ENCODE results near the gene MCU. TPM values are rescaled to one million over a fixed set of nuclear protein-coding genes. Genes with fewer than 3 reads are reported as not detected.

MCU gene
- total and polyA plus RNA-seq, 10 donors: 7.2 to 29.2 (median 19.4) TPM

DNA sequence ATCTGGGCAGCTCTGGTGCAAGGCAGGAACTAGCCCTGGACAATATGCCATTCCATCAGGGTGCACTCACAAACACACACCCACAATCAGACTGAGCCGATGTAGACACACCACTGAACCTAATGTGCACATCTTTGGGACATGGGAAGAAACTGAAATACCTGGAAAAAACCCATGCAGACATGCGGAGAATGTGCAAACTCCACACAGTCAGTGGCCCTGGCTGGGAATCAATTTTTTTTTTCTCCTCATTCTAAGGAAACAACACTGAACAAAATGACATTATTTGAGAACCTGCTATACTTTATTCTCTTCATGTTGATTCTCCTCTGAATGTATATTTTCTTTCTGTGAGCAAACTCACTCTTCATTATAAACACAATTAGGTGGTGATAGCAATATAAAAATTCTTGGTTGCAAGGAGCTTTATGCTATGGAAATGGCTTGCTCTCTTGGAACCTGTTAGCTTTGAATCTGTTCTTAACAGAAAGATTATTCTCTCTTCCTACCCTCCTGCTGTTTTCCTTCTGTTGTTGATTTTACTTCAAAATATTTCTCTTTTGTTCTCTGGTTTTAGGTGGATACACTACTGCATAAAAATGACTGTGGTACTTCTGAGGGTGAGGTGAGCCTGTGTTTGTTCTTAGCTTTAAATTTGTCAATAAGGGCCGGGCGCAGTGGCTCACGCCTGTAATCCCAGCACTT is 33.1 kb upstream of the MCU start:
- no peaks in the 10 kb centered on the region for H3K27me3 ChIP-seq (replicated peaks in 1 of 7)
- 91 to 96% (median 94%) methylated on average over 5 of the region's 5 CpGs for WGBS, 5 donors
- intact Hi-C loops (cut with DNase I; ENCODE audit: low total_unique reads): no loop called here

DNA sequence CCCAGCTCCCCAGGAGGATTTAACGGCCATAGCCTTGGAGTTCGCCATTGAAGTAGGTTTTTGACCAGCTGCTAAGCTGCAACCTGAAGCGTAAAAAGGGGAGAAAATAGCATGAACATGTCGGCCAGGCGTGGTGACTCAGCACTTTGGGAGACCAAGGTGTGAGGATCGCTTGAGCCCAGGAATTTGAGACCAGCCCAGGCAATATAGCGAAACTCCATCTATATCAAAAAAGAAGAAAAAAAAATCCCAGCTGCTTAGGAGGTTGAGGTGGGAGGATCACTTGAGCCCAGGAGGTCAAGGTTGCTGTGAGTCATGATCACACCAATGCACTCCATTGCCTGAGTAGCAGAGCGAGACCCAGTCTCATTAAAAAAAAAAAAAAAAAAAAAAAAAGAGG is 32.2 kb upstream of the MCU start:
- Histone ChIP-seq H3K4me1 (no peaks in the 10 kb centered on the region), H3K4me3 (no peak overlapping the region), H3K9me3 (no peaks in the 10 kb centered on the region), H3K27ac (no peak overlapping the region), H3K36me3 (no peaks in the 10 kb centered on the region), H3K27me3 (replicated peaks in 1 of 7) (no peaks in the 10 kb centered on the region)
- intact Hi-C loops (cut with DNase I; ENCODE audit: low total_unique reads): no loop called here
- WGBS, 5 donors: 91 to 97% (median 94%) methylated on average over 8 of the region's 8 CpGs
- no peak for DNase-seq
- TF ChIP-seq, protein P1, sequence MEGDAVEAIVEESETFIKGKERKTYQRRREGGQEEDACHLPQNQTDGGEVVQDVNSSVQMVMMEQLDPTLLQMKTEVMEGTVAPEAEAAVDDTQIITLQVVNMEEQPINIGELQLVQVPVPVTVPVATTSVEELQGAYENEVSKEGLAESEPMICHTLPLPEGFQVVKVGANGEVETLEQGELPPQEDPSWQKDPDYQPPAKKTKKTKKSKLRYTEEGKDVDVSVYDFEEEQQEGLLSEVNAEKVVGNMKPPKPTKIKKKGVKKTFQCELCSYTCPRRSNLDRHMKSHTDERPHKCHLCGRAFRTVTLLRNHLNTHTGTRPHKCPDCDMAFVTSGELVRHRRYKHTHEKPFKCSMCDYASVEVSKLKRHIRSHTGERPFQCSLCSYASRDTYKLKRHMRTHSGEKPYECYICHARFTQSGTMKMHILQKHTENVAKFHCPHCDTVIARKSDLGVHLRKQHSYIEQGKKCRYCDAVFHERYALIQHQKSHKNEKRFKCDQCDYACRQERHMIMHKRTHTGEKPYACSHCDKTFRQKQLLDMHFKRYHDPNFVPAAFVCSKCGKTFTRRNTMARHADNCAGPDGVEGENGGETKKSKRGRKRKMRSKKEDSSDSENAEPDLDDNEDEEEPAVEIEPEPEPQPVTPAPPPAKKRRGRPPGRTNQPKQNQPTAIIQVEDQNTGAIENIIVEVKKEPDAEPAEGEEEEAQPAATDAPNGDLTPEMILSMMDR (IDR thresholded peaks at IDR 0.05 in 8 of 11, conservative IDR thresholded peaks at IDR 0.05 in 3 of 11): no peak
- no peak for TF ChIP-seq POLR2AphosphoS5 (IDR thresholded peaks at IDR 0.05)
- TF ChIP-seq POLR2A (IDR thresholded peaks at IDR 0.05): no peak

More for the DNA sequence above, 33.1 kb upstream of the MCU start:
- no peaks in the 10 kb centered on the region for H3K36me3 ChIP-seq
- TF ChIP-seq POLR2A (IDR thresholded peaks at IDR 0.05): no peak
- TF ChIP-seq, protein P1 (IDR thresholded peaks at IDR 0.05 in 8 of 11, conservative IDR thresholded peaks at IDR 0.05 in 3 of 11): no peak
- TF ChIP-seq POLR2AphosphoS5 (IDR thresholded peaks at IDR 0.05): no peak
- no peak for DNase-seq
- no peak overlapping the region for H3K4me3 ChIP-seq
- H3K27ac ChIP-seq: no peak overlapping the region
- H3K4me1 ChIP-seq: no peaks in the 10 kb centered on the region
- no peaks in the 10 kb centered on the region for H3K9me3 ChIP-seq

DNA sequence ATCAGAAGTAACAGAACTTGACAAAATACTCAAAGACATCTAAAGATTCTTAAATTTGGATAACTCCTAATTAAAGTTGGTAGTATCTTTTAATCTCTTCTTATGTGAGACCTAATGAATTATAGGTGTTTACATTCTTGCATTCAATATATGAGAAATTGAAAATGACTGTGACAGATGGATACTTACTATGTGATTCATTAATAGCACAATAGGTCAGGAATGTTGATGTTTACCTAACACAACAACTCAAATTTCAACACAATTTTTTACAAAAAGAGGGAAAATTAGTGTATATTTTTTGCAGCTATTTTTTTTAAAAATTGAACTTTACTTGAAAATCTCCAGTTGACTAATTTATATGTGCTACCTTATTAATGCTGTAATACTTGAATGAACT is 31.7 kb upstream of the MCU start:
- DNase-seq: no peak

DNA sequence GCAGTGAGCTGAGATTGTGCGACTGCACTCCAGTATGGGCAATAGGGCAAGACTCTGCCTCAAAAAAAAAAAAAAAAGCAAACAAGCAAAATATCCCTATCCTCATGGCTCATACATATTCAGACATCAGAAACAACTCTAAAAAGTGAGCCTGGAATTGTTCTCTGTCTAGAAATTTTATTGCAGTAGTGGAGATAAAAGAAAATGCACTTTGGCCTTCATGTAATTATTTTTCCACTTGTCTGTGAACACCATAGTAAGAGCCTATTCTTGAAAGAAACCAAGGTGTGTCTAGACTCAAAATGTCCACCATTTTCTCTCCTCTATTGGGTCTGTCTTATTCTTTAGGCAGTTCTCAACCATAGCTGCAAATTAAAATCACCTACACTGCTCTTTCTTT is 30.5 kb upstream of the MCU start:
- H3K36me3 ChIP-seq: no peaks in the 10 kb centered on the region
- no peak overlapping the region for H3K27ac ChIP-seq
- intact Hi-C loops (cut with DNase I; ENCODE audit: low total_unique reads): no loop called here
- no peaks in the 10 kb centered on the region for H3K4me1 ChIP-seq
- no peak for DNase-seq
- H3K9me3 ChIP-seq: no peaks in the 10 kb centered on the region
- no peak for TF ChIP-seq POLR2A (IDR thresholded peaks at IDR 0.05)
- TF ChIP-seq, protein P1 (IDR thresholded peaks at IDR 0.05 in 8 of 11, conservative IDR thresholded peaks at IDR 0.05 in 3 of 11): no peak
- TF ChIP-seq POLR2AphosphoS5 (IDR thresholded peaks at IDR 0.05): no peak
- no peak overlapping the region for H3K4me3 ChIP-seq
- no peaks in the 10 kb centered on the region for H3K27me3 ChIP-seq (replicated peaks in 1 of 7)
- 86 to 100% (median 94%) methylated on average over 1 of the region's 1 CpG for WGBS, 5 donors

More for the DNA sequence above, 31.7 kb upstream of the MCU start:
- no peaks in the 10 kb centered on the region for H3K4me1 ChIP-seq
- H3K27ac ChIP-seq: no peak overlapping the region
- no peaks in the 10 kb centered on the region for H3K27me3 ChIP-seq (replicated peaks in 1 of 7)
- no peaks in the 10 kb centered on the region for H3K9me3 ChIP-seq
- intact Hi-C loops (cut with DNase I; ENCODE audit: low total_unique reads): no loop called here
- no peak overlapping the region for H3K4me3 ChIP-seq
- TF ChIP-seq, protein P1 (IDR thresholded peaks at IDR 0.05 in 8 of 11, conservative IDR thresholded peaks at IDR 0.05 in 3 of 11): no peak
- no peaks in the 10 kb centered on the region for H3K36me3 ChIP-seq

Data from spleen (tissue), 11 donors.